H9 (cell line): Measurements from ENCODE around the gene USH2A. TPM values are rescaled to one million over a fixed set of nuclear protein-coding genes. Genes with fewer than 3 reads are reported as not detected.

Experiments
- DNase-seq: peaks from one replicate; pipeline ENCODE4 v3.0.0-alpha.2; 2017
- H2AFZ ChIP-seq: one replicate; pipeline ENCODE4 v1.6.1; 2013; ENCODE audit warnings: mild to moderate bottlenecking, low read length, control low read depth, moderate library complexity
- H2AK5ac ChIP-seq: 2 replicates; pipeline ENCODE4 v1.6.1; 2013; ENCODE audit warnings: low read length, control low read depth, mixed read lengths; ENCODE audit not compliant: insufficient read length
- H2BK120ac ChIP-seq: one replicate; pipeline ENCODE4 v1.6.1; 2013; ENCODE audit warnings: low read depth, mild to moderate bottlenecking, low read length, control low read depth, inconsistent platforms; ENCODE audit not compliant: poor library complexity, severe bottlenecking
- H2BK12ac ChIP-seq: 2 replicates; pipeline ENCODE4 v1.6.1; 2013; ENCODE audit warnings: low read length, control low read depth, mixed read lengths, low read depth; ENCODE audit not compliant: insufficient read length
- H2BK15ac ChIP-seq: 2 replicates; pipeline ENCODE4 v1.6.1; 2013; ENCODE audit warnings: low read depth, low read length, control low read depth
- H2BK20ac ChIP-seq: one replicate; pipeline ENCODE4 v1.6.1; 2013; ENCODE audit warnings: low read depth, mild to moderate bottlenecking, low read length, control low read depth, inconsistent platforms; ENCODE audit not compliant: poor library complexity, severe bottlenecking
- H2BK5ac ChIP-seq: 2 replicates; pipeline ENCODE4 v1.6.1; 2013; ENCODE audit warnings: low read length, control low read depth, mixed read lengths; ENCODE audit not compliant: insufficient read length
- H3K14ac ChIP-seq: 2 replicates; pipeline ENCODE4 v1.6.1; 2013; ENCODE audit warnings: low read length, control low read depth; ENCODE audit not compliant: insufficient read depth
- H3K18ac ChIP-seq: 2 replicates; pipeline ENCODE4 v1.6.1; 2013; ENCODE audit warnings: low read depth, mild to moderate bottlenecking, mixed read lengths, low read length, control low read depth; ENCODE audit not compliant: insufficient read length
- H3K23ac ChIP-seq: 2 replicates; pipeline ENCODE4 v1.6.1; 2013; ENCODE audit warnings: low read length, control low read depth, mixed read lengths, low read depth; ENCODE audit not compliant: insufficient read length
- H3K23me2 ChIP-seq: 2 replicates; pipeline ENCODE4 v1.6.1; 2013; ENCODE audit warnings: low read depth, mild to moderate bottlenecking, mixed read lengths, low read length, control low read depth; ENCODE audit not compliant: insufficient read length, poor library complexity, severe bottlenecking
- H3K27ac ChIP-seq: 2 replicates; pipeline ENCODE4 v1.5.1; 2013; ENCODE audit warnings: low read length, control low read depth, mixed read lengths, low read depth; ENCODE audit not compliant: insufficient read length
- H3K27me3 ChIP-seq: 2 replicates; pipeline ENCODE4 v1.6.1; 2013; ENCODE audit warnings: low read length, control low read depth, inconsistent platforms; ENCODE audit not compliant: insufficient read depth
- H3K4ac ChIP-seq: 2 replicates; pipeline ENCODE4 v1.6.1; 2013; ENCODE audit warnings: low read depth, mild to moderate bottlenecking, control low read depth, inconsistent platforms, low read length, moderate library complexity
- H3K4me1 ChIP-seq: 2 replicates; pipeline ENCODE4 v1.6.1; 2013; ENCODE audit warnings: low read length, control low read depth, inconsistent platforms; ENCODE audit not compliant: insufficient read depth
- H3K4me2 ChIP-seq: 2 replicates; pipeline ENCODE4 v1.6.1; 2013; ENCODE audit warnings: low read length, control low read depth, mixed read lengths; ENCODE audit not compliant: insufficient read length, insufficient read depth
- H3K56ac ChIP-seq: 2 replicates; pipeline ENCODE4 v1.6.1; 2013; ENCODE audit warnings: low read depth, mild to moderate bottlenecking, mixed read lengths, low read length, control low read depth; ENCODE audit not compliant: insufficient read length
- H3K79me1 ChIP-seq: 2 replicates; pipeline ENCODE4 v1.6.1; 2013; ENCODE audit warnings: low read depth, mild to moderate bottlenecking, moderate library complexity, low read length, control low read depth, inconsistent platforms; ENCODE audit not compliant: insufficient read depth, poor library complexity, severe bottlenecking
- H3K79me2 ChIP-seq: 2 replicates; pipeline ENCODE4 v1.6.1; 2013; ENCODE audit warnings: low read length, control low read depth, inconsistent platforms; ENCODE audit not compliant: insufficient read depth
- H3K9ac ChIP-seq: 2 replicates; pipeline ENCODE4 v1.6.1; 2013; ENCODE audit warnings: low read length, control low read depth, mixed read lengths; ENCODE audit not compliant: insufficient read length; ENCODE audit errors: extremely low read depth
- H3K9me3 ChIP-seq: one replicate; pipeline ENCODE4 v1.6.1; 2013; ENCODE audit warnings: low read depth, low read length, inconsistent platforms; ENCODE audit not compliant: control insufficient read depth
- H3T11ph ChIP-seq: one replicate; pipeline ENCODE4 v1.6.1; 2013; ENCODE audit warnings: mild to moderate bottlenecking, low read length, control low read depth, inconsistent platforms
- H4K20me1 ChIP-seq: one replicate; pipeline ENCODE4 v1.6.1; 2013; ENCODE audit not compliant: control insufficient read depth, insufficient read length, insufficient read depth
- H4K5ac ChIP-seq: 2 replicates; pipeline ENCODE4 v1.6.1; 2013; ENCODE audit warnings: low read depth, mild to moderate bottlenecking, mixed read lengths, low read length, control low read depth; ENCODE audit not compliant: insufficient read length
- H4K8ac ChIP-seq: replicated peaks from 2 replicates; pipeline ENCODE4 v1.6.1; 2013; ENCODE audit warnings: low read length, control low read depth, mixed read lengths, low read depth; ENCODE audit not compliant: insufficient read length
- H4K91ac ChIP-seq: 2 replicates; pipeline ENCODE4 v1.6.1; 2013; ENCODE audit warnings: low read depth, mild to moderate bottlenecking, moderate library complexity, mixed read lengths, low read length, control low read depth; ENCODE audit not compliant: insufficient read length
- H3K27ac Mint-ChIP-seq, 3 experiments: 2 replicates in 2 of 3; 3 replicates in 1 of 3; pipeline ENCODE4 v1.8.0; 2020 to 2021; ENCODE audit warnings: mixed read lengths in 3 of 3, mild to moderate bottlenecking in 1 of 3, moderate library complexity in 1 of 3
- H3K27me3 Mint-ChIP-seq: 2 replicates; pipeline ENCODE4 v1.8.0; 2021; ENCODE audit warnings: low read depth, mild to moderate bottlenecking, moderate library complexity, mixed read lengths
- H3K36me3 Mint-ChIP-seq, 3 experiments: 2 replicates in 2 of 3; 3 replicates in 1 of 3; pipeline ENCODE4 v1.8.0; 2020 to 2021; ENCODE audit warnings: low read depth in 3 of 3, mixed read lengths in 3 of 3; ENCODE audit not compliant: insufficient read depth in 1 of 3
- H3K4me1 Mint-ChIP-seq, 2 experiments: 2 replicates each; pipeline ENCODE4 v1.8.0; 2020; ENCODE audit warnings: mixed read lengths in 2 of 2
- H3K4me3 Mint-ChIP-seq, 2 experiments: 2 replicates in 1 of 2; 3 replicates in 1 of 2; pipeline ENCODE4 v1.8.0; 2020 to 2021; ENCODE audit warnings: mild to moderate bottlenecking in 2 of 2, mixed read lengths in 2 of 2, moderate library complexity in 1 of 2
- H3K9me3 Mint-ChIP-seq, 2 experiments: 2 replicates in 1 of 2; 3 replicates in 1 of 2; pipeline ENCODE4 v1.8.0; 2020; ENCODE audit warnings: mild to moderate bottlenecking in 2 of 2, mixed read lengths in 2 of 2, moderate library complexity in 1 of 2
- WGBS: extraction: QIAGEN DNeasy Blood & Tissue Kit; methylation state at CpG from one replicate; pipeline ENCODE4 v1.1.7; 2013; ENCODE audit warnings: missing lambda C conversion rate, low lambda C conversion rate, mixed read lengths; ENCODE audit not compliant: insufficient read length; ENCODE audit errors: extremely low coverage; 5-methylcytosine and 5-hydroxymethylcytosine counted together
- total RNA-seq: library from RNA; stranded (reverse); gene quantifications from 2 replicates; pipeline ENCODE4 v1.2.1, GENCODE V29; 2021
- TF ChIP-seq, protein P1 (sequence below): fragments of 200-600 bp; sonication (generic); conservative IDR thresholded peaks from 3 replicates; pipeline ENCODE4 v1.8.0; 2021; ENCODE audit warnings: antibody characterized with exemption, mild to moderate bottlenecking

Gene USH2A
- total RNA-seq, 1 experiment from 2014 or later, result 0.11 TPM

- no peak overlapping the region for H3K27ac Mint-ChIP-seq
- no peaks in the 10 kb centered on the region for H3K79me2 ChIP-seq
- H4K8ac ChIP-seq, result no peak overlapping the region
- no peak overlapping the region for H2BK12ac ChIP-seq
- no peak overlapping the region for H4K5ac ChIP-seq
- no peak overlapping the region for H3K4ac ChIP-seq
- no peaks in the 10 kb centered on the region for H4K20me1 ChIP-seq
- no peak overlapping the region for H3K56ac ChIP-seq
- H3K27me3 ChIP-seq, result no peaks in the 10 kb centered on the region
- no peak overlapping the region for H2BK20ac ChIP-seq
- no peak overlapping the region for H3K4me3 Mint-ChIP-seq
- no peak overlapping the region for H3K9ac ChIP-seq
- no peaks in the 10 kb centered on the region for H3K27me3 Mint-ChIP-seq
- no peak overlapping the region for H2AK5ac ChIP-seq
- H2BK5ac ChIP-seq, result no peak overlapping the region
- no peak overlapping the region for H2BK15ac ChIP-seq
- TF ChIP-seq, protein P1, sequence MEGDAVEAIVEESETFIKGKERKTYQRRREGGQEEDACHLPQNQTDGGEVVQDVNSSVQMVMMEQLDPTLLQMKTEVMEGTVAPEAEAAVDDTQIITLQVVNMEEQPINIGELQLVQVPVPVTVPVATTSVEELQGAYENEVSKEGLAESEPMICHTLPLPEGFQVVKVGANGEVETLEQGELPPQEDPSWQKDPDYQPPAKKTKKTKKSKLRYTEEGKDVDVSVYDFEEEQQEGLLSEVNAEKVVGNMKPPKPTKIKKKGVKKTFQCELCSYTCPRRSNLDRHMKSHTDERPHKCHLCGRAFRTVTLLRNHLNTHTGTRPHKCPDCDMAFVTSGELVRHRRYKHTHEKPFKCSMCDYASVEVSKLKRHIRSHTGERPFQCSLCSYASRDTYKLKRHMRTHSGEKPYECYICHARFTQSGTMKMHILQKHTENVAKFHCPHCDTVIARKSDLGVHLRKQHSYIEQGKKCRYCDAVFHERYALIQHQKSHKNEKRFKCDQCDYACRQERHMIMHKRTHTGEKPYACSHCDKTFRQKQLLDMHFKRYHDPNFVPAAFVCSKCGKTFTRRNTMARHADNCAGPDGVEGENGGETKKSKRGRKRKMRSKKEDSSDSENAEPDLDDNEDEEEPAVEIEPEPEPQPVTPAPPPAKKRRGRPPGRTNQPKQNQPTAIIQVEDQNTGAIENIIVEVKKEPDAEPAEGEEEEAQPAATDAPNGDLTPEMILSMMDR, result no peak
- H2AFZ ChIP-seq, result no peak overlapping the region
- no peaks in the 10 kb centered on the region for H3K79me1 ChIP-seq
- peaks cover 0 to 3% of the 10 kb centered on the region in 2 experiments; a peak in 2 of 4 replicates for H3K4me1 Mint-ChIP-seq
- H3T11ph ChIP-seq, result no peak overlapping the region
- no peak overlapping the region for H3K14ac ChIP-seq
- H3K9me3 ChIP-seq, result no peaks in the 10 kb centered on the region
- H4K91ac ChIP-seq, result no peak overlapping the region
- no peak overlapping the region for H3K27ac ChIP-seq
- no peak overlapping the region for H3K4me2 ChIP-seq
- H3K36me3 Mint-ChIP-seq, result no peaks in the 10 kb centered on the region
- H3K23me2 ChIP-seq, result no peaks in the 10 kb centered on the region
- H3K9me3 Mint-ChIP-seq, result no peaks in the 10 kb centered on the region
- H3K18ac ChIP-seq, result no peak overlapping the region
- H3K23ac ChIP-seq, result no peak overlapping the region
- H2BK120ac ChIP-seq, result no peak overlapping the region
- WGBS, result no CpG with 5 or more reads among the region's 3 CpGs
- H3K4me1 ChIP-seq, result no peaks in the 10 kb centered on the region
- no peak for DNase-seq
Observed at GRCh38 chr1:215875236-215875635, 548.0 kb downstream of the USH2A start.
